WI38 (cell line): Measurements from ENCODE around the gene UGT2B7.
"Not testable (repeated sequence)": the region's sequence is repeated elsewhere in the genome, so short reads cannot be mapped to it uniquely, and the experiment has no call there.

Source experiments
- H3K4me3 ChIP-seq: 2 replicates; pipeline ENCODE4 v1.5.1; 2011; ENCODE audit warnings: low read depth, mild to moderate bottlenecking, control low read depth, low read length
- TF ChIP-seq, protein P1 (sequence below): IDR thresholded peaks from 2 replicates; pipeline ENCODE4 v1.5.1; 2012; ENCODE audit warnings: low read depth, mild to moderate bottlenecking, control low read depth, low read length

The UGT2B7 gene

DNA sequence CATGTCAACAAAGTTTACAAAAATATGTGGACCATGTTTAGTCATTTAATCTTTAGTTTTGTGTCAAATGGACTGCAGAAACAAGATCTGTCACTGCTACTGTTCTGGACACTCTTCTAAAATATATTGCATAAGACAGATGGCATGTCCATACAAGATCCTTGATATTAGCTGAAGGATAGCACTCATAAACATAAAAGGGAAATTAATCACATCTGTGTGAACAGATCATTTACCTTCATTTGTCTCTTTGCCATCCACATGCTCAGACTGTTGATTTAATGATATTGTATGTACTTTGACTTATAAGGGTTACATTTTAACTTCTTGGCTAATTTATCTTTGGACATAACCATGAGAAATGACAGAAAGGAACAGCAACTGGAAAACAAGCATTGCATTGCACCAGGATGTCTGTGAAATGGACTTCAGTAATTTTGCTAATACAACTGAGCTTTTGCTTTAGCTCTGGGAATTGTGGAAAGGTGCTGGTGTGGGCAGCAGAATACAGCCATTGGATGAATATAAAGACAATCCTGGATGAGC, at the start of gene UGT2B7:
UGT2B7 (plus strand) TSS at position 364 of the 546 bp plus-strand sequence; CDS start at position 411, 47 bp downstream.
- TF ChIP-seq, protein P1, sequence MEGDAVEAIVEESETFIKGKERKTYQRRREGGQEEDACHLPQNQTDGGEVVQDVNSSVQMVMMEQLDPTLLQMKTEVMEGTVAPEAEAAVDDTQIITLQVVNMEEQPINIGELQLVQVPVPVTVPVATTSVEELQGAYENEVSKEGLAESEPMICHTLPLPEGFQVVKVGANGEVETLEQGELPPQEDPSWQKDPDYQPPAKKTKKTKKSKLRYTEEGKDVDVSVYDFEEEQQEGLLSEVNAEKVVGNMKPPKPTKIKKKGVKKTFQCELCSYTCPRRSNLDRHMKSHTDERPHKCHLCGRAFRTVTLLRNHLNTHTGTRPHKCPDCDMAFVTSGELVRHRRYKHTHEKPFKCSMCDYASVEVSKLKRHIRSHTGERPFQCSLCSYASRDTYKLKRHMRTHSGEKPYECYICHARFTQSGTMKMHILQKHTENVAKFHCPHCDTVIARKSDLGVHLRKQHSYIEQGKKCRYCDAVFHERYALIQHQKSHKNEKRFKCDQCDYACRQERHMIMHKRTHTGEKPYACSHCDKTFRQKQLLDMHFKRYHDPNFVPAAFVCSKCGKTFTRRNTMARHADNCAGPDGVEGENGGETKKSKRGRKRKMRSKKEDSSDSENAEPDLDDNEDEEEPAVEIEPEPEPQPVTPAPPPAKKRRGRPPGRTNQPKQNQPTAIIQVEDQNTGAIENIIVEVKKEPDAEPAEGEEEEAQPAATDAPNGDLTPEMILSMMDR: no peak
- no peak within 1 kb of the TSS for H3K4me3 ChIP-seq

- no peak overlapping the region for H3K4me3 ChIP-seq
- TF ChIP-seq, protein P1: no peak
Observed at GRCh38 chr4:69049860-69050259, 46.4 kb upstream of the UGT2B7 start.

GRCh38 chr4:69050853-69051575, 45.3 kb upstream of the UGT2B7 start:
- H3K4me3 ChIP-seq: not testable (repeated sequence)

- H3K4me3 ChIP-seq: no peak overlapping the region
- TF ChIP-seq, protein P1: no peak
Observed at GRCh38 chr4:69051576-69051943, 44.7 kb upstream of the UGT2B7 start.

- H3K4me3 ChIP-seq: not testable (repeated sequence)
Observed at GRCh38 chr4:69053309-69053885, 42.9 kb upstream of the UGT2B7 start.

GRCh38 chr4:69054033-69054432, 42.2 kb upstream of the UGT2B7 start:
- H3K4me3 ChIP-seq: not testable (repeated sequence)

DNA sequence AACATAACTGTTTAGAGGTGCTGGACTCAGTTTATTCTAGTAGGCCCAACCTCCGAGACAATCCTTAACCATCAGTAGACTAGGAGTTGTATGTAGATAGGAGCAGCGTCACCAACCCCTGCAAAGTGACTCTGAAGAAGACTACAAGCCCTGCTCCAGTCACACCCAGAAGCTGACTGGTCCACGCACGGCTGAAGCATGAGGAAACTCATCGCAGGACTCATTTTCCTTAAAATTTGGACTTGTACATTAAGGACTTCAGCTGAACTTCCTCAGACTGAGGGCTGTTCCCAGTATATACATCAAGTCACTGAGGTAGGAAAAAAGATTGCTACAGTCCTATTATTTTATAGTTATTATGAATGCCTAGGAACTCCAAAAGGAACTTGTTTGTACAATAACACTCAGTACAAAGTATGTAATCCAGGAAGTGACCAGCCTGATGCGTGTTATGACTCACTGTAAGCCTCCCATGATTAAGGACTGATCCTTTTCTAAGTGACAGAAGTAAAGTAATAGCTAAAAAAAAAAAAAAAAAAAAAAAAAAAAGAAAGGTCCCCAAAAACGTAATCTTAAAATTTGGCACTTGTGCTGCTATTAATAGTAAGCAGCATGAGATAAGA, 41.6 kb upstream of the UGT2B7 start:
- no peak overlapping the region for H3K4me3 ChIP-seq
- TF ChIP-seq, protein P1: no peak

- H3K4me3 ChIP-seq: no peak overlapping the region
- TF ChIP-seq, protein P1: no peak
Observed at GRCh38 chr4:69056150-69056549, 40.1 kb upstream of the UGT2B7 start.
